GM12875 (cell line): ENCODE data around the gene LRRC37B.
"Not testable (repeated sequence)": the region's sequence is repeated elsewhere in the genome, so short reads cannot be mapped to it uniquely, and the experiment has no call there.

ENCODE experiments used
- H3K4me3 ChIP-seq: one replicate; pipeline ENCODE4 v1.5.1; 2011; ENCODE audit warnings: low read depth, low read length, control low read depth
- TF ChIP-seq, protein P1 (sequence below): IDR thresholded peaks from 2 replicates; pipeline ENCODE4 v1.5.1; 2011; ENCODE audit warnings: low read depth, mild to moderate bottlenecking, control low read depth, inconsistent platforms, low read length, moderate library complexity, borderline replicate concordance; ENCODE audit not compliant: insufficient read depth

LRRC37B gene

DNA sequence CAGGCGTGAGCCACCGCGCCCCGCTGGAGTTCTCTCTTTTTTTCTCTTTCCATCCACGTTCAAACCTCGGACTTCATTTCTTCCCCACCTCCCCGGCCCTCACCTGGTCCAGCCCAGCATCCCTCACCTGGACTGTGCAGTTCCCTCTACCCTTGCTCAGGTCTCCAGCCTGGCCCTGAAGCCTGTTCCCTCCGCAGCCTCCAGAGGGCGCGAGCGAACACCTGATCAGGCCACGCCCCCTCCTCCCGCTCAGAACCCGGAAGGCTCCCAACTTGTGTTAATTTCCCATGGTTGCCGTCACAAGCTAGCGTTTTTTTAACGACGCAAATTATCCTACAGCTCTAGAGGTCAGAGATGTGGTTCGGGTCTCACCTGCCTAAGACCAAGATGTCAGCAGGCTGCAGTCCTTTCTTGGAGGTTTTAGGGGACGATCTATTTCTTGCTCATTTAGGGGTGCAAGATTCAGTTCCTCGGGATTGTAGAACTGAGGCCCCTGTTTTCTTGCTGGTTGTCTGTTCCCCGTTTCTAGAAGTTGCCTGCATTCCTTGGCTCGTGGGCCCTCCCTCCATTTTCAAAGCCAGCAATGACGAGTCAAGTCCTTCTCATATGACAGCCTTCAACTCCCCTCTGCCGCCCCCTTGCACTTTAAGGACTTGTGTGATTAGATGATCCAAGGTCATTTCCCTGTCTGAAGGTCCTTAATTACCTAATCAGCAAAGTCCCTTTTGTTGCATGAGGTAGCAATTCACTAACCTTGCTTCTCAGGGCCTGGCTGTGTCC, 59.9 kb downstream of the LRRC37B start:
- TF ChIP-seq, protein P1, sequence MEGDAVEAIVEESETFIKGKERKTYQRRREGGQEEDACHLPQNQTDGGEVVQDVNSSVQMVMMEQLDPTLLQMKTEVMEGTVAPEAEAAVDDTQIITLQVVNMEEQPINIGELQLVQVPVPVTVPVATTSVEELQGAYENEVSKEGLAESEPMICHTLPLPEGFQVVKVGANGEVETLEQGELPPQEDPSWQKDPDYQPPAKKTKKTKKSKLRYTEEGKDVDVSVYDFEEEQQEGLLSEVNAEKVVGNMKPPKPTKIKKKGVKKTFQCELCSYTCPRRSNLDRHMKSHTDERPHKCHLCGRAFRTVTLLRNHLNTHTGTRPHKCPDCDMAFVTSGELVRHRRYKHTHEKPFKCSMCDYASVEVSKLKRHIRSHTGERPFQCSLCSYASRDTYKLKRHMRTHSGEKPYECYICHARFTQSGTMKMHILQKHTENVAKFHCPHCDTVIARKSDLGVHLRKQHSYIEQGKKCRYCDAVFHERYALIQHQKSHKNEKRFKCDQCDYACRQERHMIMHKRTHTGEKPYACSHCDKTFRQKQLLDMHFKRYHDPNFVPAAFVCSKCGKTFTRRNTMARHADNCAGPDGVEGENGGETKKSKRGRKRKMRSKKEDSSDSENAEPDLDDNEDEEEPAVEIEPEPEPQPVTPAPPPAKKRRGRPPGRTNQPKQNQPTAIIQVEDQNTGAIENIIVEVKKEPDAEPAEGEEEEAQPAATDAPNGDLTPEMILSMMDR = peak; percentile 30; the same call in 1 of the 2 replicates
- not testable (repeated sequence) for H3K4me3 ChIP-seq

DNA sequence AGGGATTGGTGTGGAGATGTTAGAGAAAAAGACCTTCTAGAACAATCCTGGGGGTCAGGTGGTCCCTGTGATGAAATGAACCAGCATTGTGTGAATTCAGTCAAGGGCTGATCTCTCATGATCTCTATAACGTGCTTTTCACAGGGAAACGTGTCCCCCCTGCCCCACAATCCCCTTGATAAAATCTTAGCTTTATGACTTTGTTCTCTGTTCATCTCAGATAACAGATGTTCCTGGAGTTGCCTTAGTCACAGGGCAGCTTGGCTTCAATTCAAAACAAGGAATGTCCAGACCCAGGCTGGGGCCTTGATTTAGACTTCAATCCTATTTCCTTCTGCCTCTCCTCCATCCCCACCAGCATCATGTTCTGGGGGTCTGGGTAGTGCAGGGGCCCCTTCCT, 61.9 kb downstream of the LRRC37B start:
- H3K4me3 ChIP-seq = not testable (repeated sequence)

DNA sequence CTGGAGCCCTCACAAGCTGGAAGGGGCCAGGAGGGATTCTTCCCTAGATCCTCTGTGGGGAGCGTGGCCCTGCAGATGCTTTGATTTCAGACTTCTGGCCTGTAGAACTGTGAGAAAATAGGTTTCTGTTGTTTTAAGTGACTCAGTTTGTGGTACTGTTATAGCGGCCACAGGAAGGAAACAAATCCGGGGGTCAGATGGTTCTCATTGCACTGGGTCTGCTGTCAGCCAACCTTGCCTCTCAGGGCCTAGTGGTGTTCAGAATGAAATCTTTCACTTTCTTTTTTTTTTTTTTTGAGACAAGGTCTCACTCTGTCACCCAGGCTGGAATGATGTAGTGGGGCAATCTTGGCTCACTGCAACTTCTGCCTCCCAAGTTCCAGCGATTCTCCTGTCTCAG, 64.8 kb downstream of the LRRC37B start:
- not testable (repeated sequence) for H3K4me3 ChIP-seq

DNA sequence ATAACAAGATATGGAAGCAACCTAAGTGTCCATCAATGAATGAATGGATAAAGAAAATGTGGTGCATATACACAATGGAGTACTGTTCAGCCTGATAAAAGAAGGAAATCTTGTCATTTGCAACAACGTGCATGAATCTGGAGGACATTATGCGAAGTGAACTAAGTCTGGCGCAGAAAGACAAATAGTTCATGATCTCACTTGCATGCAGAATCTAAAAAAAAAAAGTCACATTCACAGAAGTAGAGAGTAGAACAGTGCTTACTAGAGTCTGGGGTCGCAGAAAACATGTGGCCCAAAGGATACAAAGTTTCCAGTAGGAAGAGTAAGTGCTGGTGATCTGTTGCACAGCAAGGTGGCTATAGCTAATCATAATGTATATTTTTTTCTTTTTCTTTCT, 65.9 kb downstream of the LRRC37B start:
- H3K4me3 ChIP-seq = not testable (repeated sequence)

DNA sequence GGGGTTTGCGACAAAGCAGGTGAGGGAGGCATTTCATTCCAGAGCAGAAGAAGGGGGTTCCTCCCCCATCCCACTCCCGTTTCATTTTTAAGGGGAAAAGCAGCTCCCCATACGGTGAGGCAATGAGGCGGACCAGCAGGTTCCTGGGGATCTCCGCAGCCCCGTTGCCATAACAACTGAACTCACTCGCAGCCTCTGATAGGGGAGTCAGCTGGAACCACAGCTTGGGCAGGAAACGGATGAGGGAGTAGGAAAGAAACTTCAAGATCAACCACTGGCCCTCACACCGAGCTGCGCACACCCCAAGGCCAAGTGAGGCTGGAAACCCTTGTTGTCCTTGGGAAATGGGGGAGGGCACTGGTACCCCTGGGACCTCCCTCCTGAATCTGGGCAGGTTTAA, 72.6 kb downstream of the LRRC37B start:
- H3K4me3 ChIP-seq = not testable (repeated sequence)

DNA sequence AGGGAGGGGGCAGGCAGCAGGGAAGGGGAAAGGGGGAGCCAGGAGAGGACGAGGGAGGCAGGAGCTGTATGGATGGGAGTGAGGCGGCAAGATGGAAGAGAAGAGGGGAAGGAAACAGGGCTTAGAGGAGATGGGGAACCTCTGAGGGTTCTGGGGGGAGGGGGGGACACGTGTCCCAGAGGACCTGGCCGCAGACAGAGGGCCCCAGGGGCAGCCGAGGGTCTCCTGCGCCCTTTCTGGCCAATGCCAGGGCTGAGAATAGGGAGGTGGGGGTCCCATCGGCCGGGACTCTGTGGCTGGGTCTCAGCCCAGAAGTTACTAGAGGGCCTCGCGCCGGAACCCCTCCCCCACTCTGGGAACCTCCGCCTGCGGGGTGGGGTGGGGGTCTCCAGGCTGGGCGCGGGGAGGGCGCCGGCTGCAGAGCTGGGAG, 76.4 kb downstream of the LRRC37B start:
- H3K4me3 ChIP-seq = peak overlapping the region; percentile 10

DNA sequence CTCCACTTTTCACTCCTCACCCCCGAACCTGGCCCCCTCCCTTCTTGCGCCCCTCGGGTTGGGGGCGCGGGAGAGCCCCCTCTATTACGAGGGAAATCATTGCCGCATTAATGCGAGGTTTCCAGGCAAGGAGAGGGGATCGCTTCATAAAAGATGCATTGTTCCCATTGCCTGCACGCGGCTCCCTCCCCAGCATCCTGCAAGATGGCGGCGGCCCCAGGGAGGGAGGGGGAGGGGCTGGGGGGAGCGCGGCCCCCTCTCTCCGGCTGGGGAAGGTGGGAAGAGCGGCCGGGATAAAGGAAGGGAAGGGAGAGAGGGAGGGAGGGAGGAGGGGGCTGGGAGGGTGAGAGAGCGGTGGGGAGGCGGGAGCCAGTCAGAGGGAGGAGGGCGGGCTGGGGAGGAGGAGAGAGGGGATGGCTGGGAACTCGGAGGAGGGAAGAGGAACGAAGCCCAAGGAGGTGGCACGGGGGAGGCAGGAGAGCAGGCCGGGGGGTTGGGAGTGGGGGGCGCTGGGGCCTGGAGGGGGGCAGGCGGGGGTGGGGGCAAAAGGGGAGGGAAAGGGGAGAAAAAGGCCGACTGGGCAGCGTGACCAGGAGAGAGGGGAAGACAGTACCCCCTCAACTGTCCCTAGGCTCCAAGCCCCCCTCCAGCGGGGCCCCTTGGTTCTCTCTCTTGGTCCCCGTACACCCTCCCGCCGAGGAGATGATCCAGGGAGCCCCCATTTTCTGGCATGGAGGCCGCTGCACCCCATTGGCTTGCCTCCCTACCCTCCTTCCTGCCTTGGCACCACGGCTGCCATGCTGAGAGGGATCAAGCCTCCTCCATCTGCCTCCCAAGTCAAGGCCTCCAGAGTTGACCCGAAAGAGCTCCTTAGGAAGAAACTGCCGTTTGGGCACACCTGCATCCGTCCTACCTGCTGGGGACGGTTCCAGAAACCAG, 77.1 kb downstream of the LRRC37B start:
- peak overlapping the region; percentile 10 for H3K4me3 ChIP-seq

DNA sequence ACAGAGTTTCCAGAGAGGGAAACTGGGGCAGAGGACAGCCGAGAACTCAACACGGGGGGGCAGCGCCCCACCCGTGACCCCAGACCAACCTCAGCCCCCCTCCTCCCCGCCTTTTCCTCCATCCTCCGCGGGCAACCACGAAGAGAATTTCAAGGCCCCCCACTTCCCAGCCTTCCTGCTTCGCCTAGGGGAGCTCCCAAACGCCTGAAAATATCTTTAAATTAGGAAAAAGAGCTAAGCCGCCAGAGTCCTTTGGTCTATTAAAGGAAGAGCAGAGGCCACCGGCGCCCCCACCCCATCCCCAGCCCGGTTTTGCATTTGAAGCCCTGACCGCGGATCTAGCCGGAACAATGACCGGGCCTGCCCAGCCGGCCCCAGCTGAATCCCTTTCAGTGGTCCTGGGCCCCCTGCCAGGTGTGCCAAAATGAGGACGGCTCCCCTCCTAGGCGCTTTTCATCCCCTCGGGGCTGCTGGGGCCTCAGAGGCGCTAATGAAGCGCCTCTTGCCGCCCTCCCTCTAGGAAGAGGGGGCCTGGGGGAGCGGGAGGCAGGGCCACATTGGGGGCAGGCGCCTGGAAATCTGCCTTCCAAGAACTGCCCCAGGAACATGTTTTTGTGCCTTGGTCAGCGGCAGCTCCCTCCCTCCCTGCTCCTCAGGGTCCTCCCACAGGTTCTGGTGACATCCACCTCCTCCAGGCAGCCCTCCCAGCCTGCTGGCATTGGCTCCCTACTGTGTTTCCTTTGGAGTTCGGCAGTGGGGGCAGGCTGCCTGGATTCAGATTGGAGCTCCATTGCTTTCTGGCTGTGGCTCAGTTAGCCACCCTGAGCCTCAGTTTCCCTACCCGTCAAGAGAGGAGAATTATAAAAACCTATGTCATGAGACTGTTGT, 78.0 kb downstream of the LRRC37B start:
- not testable (repeated sequence) for H3K4me3 ChIP-seq

DNA sequence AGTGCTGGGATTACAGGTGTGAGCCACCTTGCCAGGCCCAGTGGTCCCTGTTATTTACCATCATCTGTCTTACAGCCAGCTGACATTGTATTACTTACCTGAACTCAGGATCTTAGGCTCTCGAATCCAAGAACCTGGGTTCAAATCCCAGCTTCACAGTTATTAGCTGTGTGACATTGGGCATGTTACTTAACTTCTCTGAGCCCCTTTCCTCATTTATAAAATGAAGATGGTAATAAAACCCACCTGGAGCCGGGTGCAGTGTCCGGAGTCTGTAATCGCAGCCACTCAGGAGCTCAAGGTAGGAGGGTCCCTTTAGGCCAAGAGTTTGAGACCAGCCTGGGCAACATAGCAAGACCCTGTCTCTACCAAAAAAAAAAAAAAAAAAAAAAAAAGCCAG, 79.7 kb downstream of the LRRC37B start:
- not testable (repeated sequence) for H3K4me3 ChIP-seq

DNA sequence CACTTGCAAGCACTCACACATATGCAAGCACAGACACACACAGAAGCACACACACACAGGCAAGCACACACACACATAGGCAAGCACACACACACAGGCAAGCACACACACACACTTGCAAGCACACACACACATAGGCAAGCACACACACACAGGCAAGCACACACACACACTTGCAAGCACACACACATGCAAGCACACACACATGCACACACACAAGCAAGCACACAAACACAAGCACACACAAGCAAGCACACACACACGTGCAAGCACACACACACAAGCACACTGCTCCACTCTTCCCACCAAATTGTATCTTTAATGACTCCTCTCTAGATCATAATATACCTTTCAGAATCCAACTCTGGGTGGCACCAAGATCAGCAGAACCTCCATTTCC, 84.9 kb downstream of the LRRC37B start:
- not testable (repeated sequence) for H3K4me3 ChIP-seq

DNA sequence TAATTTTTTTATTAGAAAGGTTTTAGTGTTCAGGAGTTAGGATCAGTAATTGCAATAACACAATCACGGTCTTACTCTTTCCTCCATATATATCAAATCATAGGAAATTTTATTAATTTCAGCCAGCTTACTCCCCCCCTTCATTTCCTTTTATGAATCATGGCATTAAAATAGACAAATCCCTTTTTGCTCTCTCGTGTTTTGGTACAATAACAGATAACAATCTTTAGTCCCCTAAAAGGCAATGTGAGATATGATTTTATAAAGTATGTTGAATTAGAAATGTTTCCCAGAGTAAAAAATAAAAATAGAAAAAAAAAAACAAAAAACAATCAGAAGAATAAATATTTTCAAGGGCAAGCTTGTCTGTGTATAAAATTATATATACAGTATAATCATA, 92.5 kb downstream of the LRRC37B start:
- TF ChIP-seq, protein P1 = no peak
- no peak overlapping the region for H3K4me3 ChIP-seq

DNA sequence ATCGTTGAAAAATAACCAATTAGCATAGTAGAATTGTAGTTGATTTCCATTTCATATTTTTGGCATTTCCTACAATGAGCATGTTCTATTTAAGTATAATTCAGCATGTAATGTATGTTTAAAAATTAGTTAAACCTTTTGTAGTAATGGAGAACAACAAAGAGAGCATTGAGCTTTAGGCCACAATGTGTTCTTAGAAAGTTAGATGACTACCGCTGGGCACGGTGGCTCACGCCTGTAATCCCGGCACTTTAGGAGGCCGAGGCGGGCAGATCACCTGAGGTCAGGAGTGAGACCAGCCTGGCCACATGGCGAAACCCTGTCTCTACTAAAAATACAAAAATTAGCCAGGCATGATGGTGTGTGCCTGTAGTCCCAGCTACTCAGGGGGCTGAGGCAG, 93.1 kb downstream of the LRRC37B start:
- H3K4me3 ChIP-seq = not testable (repeated sequence)
